DOHH2 (cell line): ENCODE data around the gene ETV5.

ENCODE experiments used
- CTCF ChIP-seq: fragments of 200-600 bp; sonication (generic); IDR thresholded peaks from one replicate; pipeline ENCODE4 v1.5.1; 2014; ENCODE audit warnings: antibody characterized with exemption, mild to moderate bottlenecking, low read depth, low read length; ENCODE audit not compliant: poor library complexity, severe bottlenecking
- EZH2phosphoT487 ChIP-seq: fragments of 200-600 bp; sonication (generic); IDR thresholded peaks from 2 replicates; pipeline ENCODE4 v1.6.1; 2017; ENCODE audit warnings: borderline replicate concordance, mild to moderate bottlenecking, antibody characterized with exemption, low read length, moderate library complexity, mixed read lengths

GRCh38 chr3:186004671-186005070, 104.2 kb downstream of the ETV5 start:
- no peak for TF ChIP-seq CTCF
- TF ChIP-seq EZH2phosphoT487: no peak
